CD4-positive, alpha-beta T cell treated with Interleukin-17A for 4 hours (primary cell): ENCODE data around the gene LEPROT.
"Not testable (repeated sequence)": the region's sequence is repeated elsewhere in the genome, so short reads cannot be mapped to it uniquely, and the experiment has no call there.

ENCODE experiments used
- DNase-seq: peaks from one replicate; pipeline ENCODE4 v3.0.0-alpha.2; 2020; ENCODE audit warnings: mixed read lengths

LEPROT gene

GRCh38 chr1:65420590-65421350, at the start of gene LEPROT, which contains the start of gene LEPR:
LEPROT (plus strand) TSS chr1:65420668; CDS start chr1:65420725, 57 bp downstream.
LEPR (plus strand) TSS chr1:65420668; CDS start chr1:65565566, 144,898 bp downstream.
- DNase-seq = no peak

- no peak for DNase-seq
Observed at GRCh38 chr1:65371544-65371943, 48.9 kb upstream of the LEPROT start.

GRCh38 chr1:65372557-65372956, 47.9 kb upstream of the LEPROT start:
- no peak for DNase-seq

GRCh38 chr1:65377496-65378246, 42.8 kb upstream of the LEPROT start:
- DNase-seq = no peak

- DNase-seq = no peak
Observed at GRCh38 chr1:65378247-65378946, 42.1 kb upstream of the LEPROT start.

GRCh38 chr1:65384426-65384825, 36.0 kb upstream of the LEPROT start:
- not testable (repeated sequence) for DNase-seq

GRCh38 chr1:65386439-65386838, 34.0 kb upstream of the LEPROT start:
- DNase-seq = no peak

GRCh38 chr1:65387821-65388220, 32.6 kb upstream of the LEPROT start:
- DNase-seq = no peak

- DNase-seq = no peak
Observed at GRCh38 chr1:65388908-65389695, 31.4 kb upstream of the LEPROT start.

- no peak for DNase-seq
Observed at GRCh38 chr1:65392497-65392896, 28.0 kb upstream of the LEPROT start.

- peak; percentile 8 for DNase-seq
Observed at GRCh38 chr1:65393347-65393746, 27.1 kb upstream of the LEPROT start.

- DNase-seq = no peak
Observed at GRCh38 chr1:65393928-65394327, 26.5 kb upstream of the LEPROT start.

GRCh38 chr1:65395887-65396612, 24.4 kb upstream of the LEPROT start:
- no peak for DNase-seq

GRCh38 chr1:65398083-65398482, 22.4 kb upstream of the LEPROT start:
- DNase-seq = no peak

- DNase-seq = no peak
Observed at GRCh38 chr1:65399003-65399402, 21.5 kb upstream of the LEPROT start.

GRCh38 chr1:65401612-65402011, 18.9 kb upstream of the LEPROT start:
- no peak for DNase-seq

- no peak for DNase-seq
Observed at GRCh38 chr1:65404941-65405340, 15.5 kb upstream of the LEPROT start.

- no peak for DNase-seq
Observed at GRCh38 chr1:65407877-65408276, 12.6 kb upstream of the LEPROT start.

GRCh38 chr1:65409314-65409713, 11.2 kb upstream of the LEPROT start:
- no peak for DNase-seq

- no peak for DNase-seq
Observed at GRCh38 chr1:65409816-65410326, 10.6 kb upstream of the LEPROT start.

- DNase-seq = no peak
Observed at GRCh38 chr1:65412256-65412983, 8.0 kb upstream of the LEPROT start.
